ENCODE data around the gene TUBB6. TPM values are rescaled to one million over a fixed set of nuclear protein-coding genes. Genes with fewer than 3 reads are reported as not detected.

The TUBB6 gene
- total and polyA plus RNA-seq, 2 donors (not counting 1 experiment from before 2014, with no cell fraction given), result 269 to 646 TPM

GRCh38 chr18:12295389-12296086 is 12.5 kb upstream of the TUBB6 start:
- peak in 1 of 2 donors; percentile 62 for DNase-seq (ENCODE audit: low read depth in 2 of 2)
- H3K27ac ChIP-seq (ENCODE audit: insufficient read depth, low read length), result no peak overlapping the region

GRCh38 chr18:12296087-12296403 is 12.0 kb upstream of the TUBB6 start:
- Histone ChIP-seq H4K20me1 (ENCODE audit: control insufficient read depth, extremely low read depth, insufficient read depth, low read length) (no peaks in the 10 kb centered on the region), H3K36me3 (ENCODE audit: control insufficient read depth, insufficient read depth, low read length) (no peaks in the 10 kb centered on the region), H3K4me2 (ENCODE audit: extremely low read depth, insufficient read depth, low read length) (no peak overlapping the region), H3K9me3 (ENCODE audit: control insufficient read depth, insufficient read depth, low read depth, low read length) (no peaks in the 10 kb centered on the region), H2AFZ (ENCODE audit: low read length) (no peak overlapping the region), H3K79me2 (ENCODE audit: control insufficient read depth, insufficient read depth, low read length) (no peaks in the 10 kb centered on the region), H3K27ac (ENCODE audit: insufficient read depth, low read length) (no peak overlapping the region), H3K27me3 (ENCODE audit: control insufficient read depth, insufficient read depth, low read length) (no peaks in the 10 kb centered on the region), H3K9ac (ENCODE audit: insufficient read depth, low read length) (no peak overlapping the region), H3K4me1 (ENCODE audit: control insufficient read depth, extremely low read depth, insufficient read depth, low read length) (no peaks in the 10 kb centered on the region), H3K4me3 (replicated peaks in 1 of 4; ENCODE audit: control extremely low read depth in 1 of 4, insufficient read depth in 1 of 4, low read depth in 3 of 4, low read length in 4 of 4) (no peak overlapping the region)
- TF ChIP-seq EZH2 (IDR thresholded peaks at IDR 0.05; ENCODE audit: low read length, missing control alignments) (no peak), CTCF (conservative IDR thresholded peaks at IDR 0.05 in 1 of 2, IDR thresholded peaks at IDR 0.05 in 1 of 2; ENCODE audit: low read depth in 1 of 2, low read length in 2 of 2) (no peak)
- peak in 1 of 2 donors; percentile 28 for DNase-seq (ENCODE audit: low read depth in 2 of 2)

More at GRCh38 chr18:12295389-12296086, 12.5 kb upstream of the TUBB6 start:
- H3K4me2 ChIP-seq (ENCODE audit: extremely low read depth, insufficient read depth, low read length), result no peak overlapping the region
- no peaks in the 10 kb centered on the region for H3K36me3 ChIP-seq (ENCODE audit: control insufficient read depth, insufficient read depth, low read length)
- no peaks in the 10 kb centered on the region for H3K79me2 ChIP-seq (ENCODE audit: control insufficient read depth, insufficient read depth, low read length)
- H3K4me1 ChIP-seq (ENCODE audit: control insufficient read depth, extremely low read depth, insufficient read depth, low read length), result no peaks in the 10 kb centered on the region
- TF ChIP-seq EZH2 (IDR thresholded peaks at IDR 0.05; ENCODE audit: low read length, missing control alignments), result no peak
- no peak for TF ChIP-seq CTCF (conservative IDR thresholded peaks at IDR 0.05 in 1 of 2, IDR thresholded peaks at IDR 0.05 in 1 of 2; ENCODE audit: low read depth in 1 of 2, low read length in 2 of 2)
- no peaks in the 10 kb centered on the region for H3K27me3 ChIP-seq (ENCODE audit: control insufficient read depth, insufficient read depth, low read length)
- H3K9me3 ChIP-seq (ENCODE audit: control insufficient read depth, insufficient read depth, low read depth, low read length), result no peaks in the 10 kb centered on the region
- H2AFZ ChIP-seq (ENCODE audit: low read length), result no peak overlapping the region
- H3K9ac ChIP-seq (ENCODE audit: insufficient read depth, low read length), result no peak overlapping the region
- H3K4me3 ChIP-seq (replicated peaks in 1 of 4; ENCODE audit: control extremely low read depth in 1 of 4, insufficient read depth in 1 of 4, low read depth in 3 of 4, low read length in 4 of 4), result no peak overlapping the region
- H4K20me1 ChIP-seq (ENCODE audit: control insufficient read depth, extremely low read depth, insufficient read depth, low read length), result no peaks in the 10 kb centered on the region

GRCh38 chr18:12296457-12296856 is 11.6 kb upstream of the TUBB6 start:
- Histone ChIP-seq H3K4me1 (ENCODE audit: control insufficient read depth, extremely low read depth, insufficient read depth, low read length) (no peaks in the 10 kb centered on the region), H3K36me3 (ENCODE audit: control insufficient read depth, insufficient read depth, low read length) (no peaks in the 10 kb centered on the region), H2AFZ (ENCODE audit: low read length) (no peak overlapping the region), H4K20me1 (ENCODE audit: control insufficient read depth, extremely low read depth, insufficient read depth, low read length) (no peaks in the 10 kb centered on the region), H3K9ac (ENCODE audit: insufficient read depth, low read length) (no peak overlapping the region), H3K27me3 (ENCODE audit: control insufficient read depth, insufficient read depth, low read length) (no peaks in the 10 kb centered on the region), H3K27ac (ENCODE audit: insufficient read depth, low read length) (no peak overlapping the region), H3K4me2 (ENCODE audit: extremely low read depth, insufficient read depth, low read length) (no peak overlapping the region), H3K4me3 (replicated peaks in 1 of 4; ENCODE audit: control extremely low read depth in 1 of 4, insufficient read depth in 1 of 4, low read depth in 3 of 4, low read length in 4 of 4) (no peak overlapping the region), H3K9me3 (ENCODE audit: control insufficient read depth, insufficient read depth, low read depth, low read length) (no peaks in the 10 kb centered on the region), H3K79me2 (ENCODE audit: control insufficient read depth, insufficient read depth, low read length) (no peaks in the 10 kb centered on the region)
- no peak for DNase-seq (ENCODE audit: low read depth in 2 of 2)
- no peak for TF ChIP-seq EZH2 (IDR thresholded peaks at IDR 0.05; ENCODE audit: low read length, missing control alignments)
- no peak for TF ChIP-seq CTCF (conservative IDR thresholded peaks at IDR 0.05 in 1 of 2, IDR thresholded peaks at IDR 0.05 in 1 of 2; ENCODE audit: low read depth in 1 of 2, low read length in 2 of 2)

All from fibroblast of lung (primary cell).